A673 (cell line): ENCODE measurements around the gene CNDP1. TPM values are rescaled to one million over a fixed set of nuclear protein-coding genes. Genes with fewer than 3 reads are reported as not detected.

Source experiments
- BruUV-seq: library from RNA; stranded (reverse); fragments of 400-500 nt; replicated peaks from 2 replicates; lab custom pipeline; 2021; lab: Mats Ljungman, UMichigan
- CTCF ChIA-PET: fragments of 300-600 bp; sonication (Branson Sonifier 250); formaldehyde crosslinking; loops from one replicate; lab custom pipeline; 2022; ENCODE audit warnings: antibody characterized with exemption; lab: Charles Lee
- POLR2A ChIA-PET: fragments of 300-600 bp; sonication (Branson Sonifier 250); formaldehyde crosslinking; loops from one replicate; lab custom pipeline; 2022; ENCODE audit warnings: antibody characterized with exemption; ENCODE audit not compliant: low non-redundant PET; lab: Charles Lee
- DNase-seq: peaks from one replicate; pipeline ENCODE4 v3.0.0-alpha.2; 2015; ENCODE audit warnings: low spot score
- H3K27ac ChIP-seq: fragments of 200-600 bp; sonication (generic); 2 replicates; pipeline ENCODE4 v1.5.1; 2016; ENCODE audit warnings: mixed run types, low read depth, mild to moderate bottlenecking, mixed read lengths, antibody characterized with exemption, low read length; ENCODE audit not compliant: poor library complexity, severe bottlenecking
- H3K27me3 ChIP-seq: fragments of 200-600 bp; sonication (generic); replicated peaks from 2 replicates; pipeline ENCODE4 v1.6.1; 2017; ENCODE audit warnings: mixed run types, low read depth, mild to moderate bottlenecking, mixed read lengths, antibody characterized with exemption, low read length; ENCODE audit not compliant: insufficient read depth, poor library complexity
- H3K36me3 ChIP-seq: fragments of 200-600 bp; sonication (generic); 2 replicates; pipeline ENCODE4 v1.6.1; 2016; ENCODE audit warnings: mixed run types, mild to moderate bottlenecking, mixed read lengths, antibody characterized with exemption, low read length; ENCODE audit not compliant: insufficient read depth, poor library complexity, severe bottlenecking
- H3K4me1 ChIP-seq: fragments of 200-600 bp; sonication (generic); 2 replicates; pipeline ENCODE4 v1.6.1; 2017; ENCODE audit warnings: mixed run types, mild to moderate bottlenecking, mixed read lengths, antibody characterized with exemption, low read length; ENCODE audit not compliant: insufficient read depth, poor library complexity, severe bottlenecking
- H3K4me3 ChIP-seq: fragments of 200-600 bp; sonication (generic); 2 replicates; pipeline ENCODE4 v1.5.1; 2016; ENCODE audit warnings: low read depth, mixed run types, mild to moderate bottlenecking, mixed read lengths, low read length; ENCODE audit not compliant: poor library complexity, severe bottlenecking
- H3K9me3 ChIP-seq: fragments of 200-600 bp; sonication (generic); 2 replicates; pipeline ENCODE4 v1.6.1; 2016; ENCODE audit warnings: mixed run types, low read depth, mild to moderate bottlenecking, mixed read lengths, antibody characterized with exemption, low read length; ENCODE audit not compliant: poor library complexity, severe bottlenecking
- CTCF ChIP-seq: fragments of 300-800, 200-600 bp; sonication (generic); conservative IDR thresholded peaks from 2 replicates; pipeline ENCODE4 v1.5.1; 2017; ENCODE audit warnings: low read depth, mild to moderate bottlenecking, antibody characterized with exemption, low read length, moderate library complexity, mixed read lengths
- EZH2 ChIP-seq: fragments of 200-600 bp; sonication (generic); IDR thresholded peaks from 2 replicates; pipeline ENCODE4 v1.6.1; 2017; ENCODE audit warnings: borderline replicate concordance, low read depth, mild to moderate bottlenecking, mixed read lengths, antibody characterized with exemption, low read length; ENCODE audit not compliant: poor library complexity, severe bottlenecking
- intact Hi-C: fragments of 100-400 bp; cut with micrococcal nuclease; formaldehyde crosslinking; loops from one replicate; pipeline ENCODE4 v1.10.0; 2022; ENCODE audit not compliant: unreplicated experiment
- total RNA-seq: library from RNA; stranded (reverse); gene quantifications from 2 replicates; pipeline ENCODE4 v1.2.3, GENCODE V29; 2021

Gene CNDP1
- total RNA-seq, 1 experiment from 2014 or later: not detected

GRCh38 chr18:74528913-74529312 lies 5.4 kb upstream of the CNDP1 start:
- H3K9me3 ChIP-seq: no peaks in the 10 kb centered on the region
- H3K4me1 ChIP-seq: peaks cover 3% of the 10 kb centered on the region
- TF ChIP-seq EZH2: no peak
- no peak for TF ChIP-seq CTCF
- intact Hi-C loops: no loop called here
- no peaks in the 10 kb centered on the region for H3K36me3 ChIP-seq
- no TSS peak for BruUV-seq
- DNase-seq: no peak
- no peak overlapping the region for H3K27ac ChIP-seq
- no peak overlapping the region for H3K4me3 ChIP-seq
- CTCF ChIA-PET: no interaction called here
- peaks cover 18% of the 10 kb centered on the region for H3K27me3 ChIP-seq
- POLR2A ChIA-PET: no interaction called here

GRCh38 chr18:74529378-74529777 lies 4.9 kb upstream of the CNDP1 start:
- no peak for DNase-seq
- intact Hi-C loops: no loop called here
- CTCF ChIA-PET: no interaction called here
- TF ChIP-seq EZH2: no peak
- no peak for TF ChIP-seq CTCF
- no peak overlapping the region for H3K4me3 ChIP-seq
- no peak overlapping the region for H3K27ac ChIP-seq
- BruUV-seq: no TSS peak
- no peaks in the 10 kb centered on the region for H3K36me3 ChIP-seq
- H3K4me1 ChIP-seq: no peaks in the 10 kb centered on the region
- no peaks in the 10 kb centered on the region for H3K9me3 ChIP-seq
- H3K27me3 ChIP-seq: peaks cover 20% of the 10 kb centered on the region
- POLR2A ChIA-PET: no interaction called here

GRCh38 chr18:74529811-74530583 lies 4.3 kb upstream of the CNDP1 start:
- Histone ChIP-seq H3K9me3 (no peaks in the 10 kb centered on the region), H3K36me3 (no peaks in the 10 kb centered on the region), H3K4me1 (no peaks in the 10 kb centered on the region), H3K27me3 (peaks cover 20% of the 10 kb centered on the region), H3K27ac (no peak overlapping the region), H3K4me3 (no peak overlapping the region)
- POLR2A ChIA-PET: no interaction called here
- TF ChIP-seq CTCF (no peak), EZH2 (no peak)
- CTCF ChIA-PET: no interaction called here
- BruUV-seq: no TSS peak
- DNase-seq: no peak
- intact Hi-C loops: no loop called here
